Measurements from ENCODE around the gene SNN.

DNA sequence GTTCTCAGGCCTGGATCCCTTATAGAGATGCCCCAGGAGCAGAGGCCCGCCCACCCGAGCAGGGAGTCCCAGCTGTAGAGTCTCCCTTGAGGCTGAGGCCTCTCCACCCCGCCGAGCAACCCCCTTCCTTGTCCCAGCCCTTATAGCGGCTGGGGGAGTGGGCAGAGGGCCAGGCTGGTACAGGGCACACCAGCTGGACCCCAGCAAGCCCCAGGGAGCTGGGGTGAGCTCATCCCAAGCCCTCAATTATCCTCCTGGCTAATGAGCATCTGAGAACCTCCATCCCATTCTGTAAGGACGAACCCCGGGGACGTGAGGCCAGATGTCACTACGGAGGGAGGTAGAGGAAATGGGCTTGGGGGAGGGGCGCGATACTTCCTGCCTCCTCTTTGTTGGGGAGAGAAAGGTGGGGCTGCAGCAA lies 3.2 kb upstream of the SNN start:
- TF ChIP-seq, protein P1, sequence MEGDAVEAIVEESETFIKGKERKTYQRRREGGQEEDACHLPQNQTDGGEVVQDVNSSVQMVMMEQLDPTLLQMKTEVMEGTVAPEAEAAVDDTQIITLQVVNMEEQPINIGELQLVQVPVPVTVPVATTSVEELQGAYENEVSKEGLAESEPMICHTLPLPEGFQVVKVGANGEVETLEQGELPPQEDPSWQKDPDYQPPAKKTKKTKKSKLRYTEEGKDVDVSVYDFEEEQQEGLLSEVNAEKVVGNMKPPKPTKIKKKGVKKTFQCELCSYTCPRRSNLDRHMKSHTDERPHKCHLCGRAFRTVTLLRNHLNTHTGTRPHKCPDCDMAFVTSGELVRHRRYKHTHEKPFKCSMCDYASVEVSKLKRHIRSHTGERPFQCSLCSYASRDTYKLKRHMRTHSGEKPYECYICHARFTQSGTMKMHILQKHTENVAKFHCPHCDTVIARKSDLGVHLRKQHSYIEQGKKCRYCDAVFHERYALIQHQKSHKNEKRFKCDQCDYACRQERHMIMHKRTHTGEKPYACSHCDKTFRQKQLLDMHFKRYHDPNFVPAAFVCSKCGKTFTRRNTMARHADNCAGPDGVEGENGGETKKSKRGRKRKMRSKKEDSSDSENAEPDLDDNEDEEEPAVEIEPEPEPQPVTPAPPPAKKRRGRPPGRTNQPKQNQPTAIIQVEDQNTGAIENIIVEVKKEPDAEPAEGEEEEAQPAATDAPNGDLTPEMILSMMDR (IDR thresholded peaks at IDR 0.05), result no peak
- no peak for TF ChIP-seq POLR2A (IDR thresholded peaks at IDR 0.05; ENCODE audit: low read depth)
- TF ChIP-seq POLR2AphosphoS5 (IDR thresholded peaks at IDR 0.05), result no peak
- no peak for TF ChIP-seq EP300 (IDR thresholded peaks at IDR 0.05)
